HepG2 (cell line): ENCODE measurements around the gene ALDH4A1. TPM values are rescaled to one million over a fixed set of nuclear protein-coding genes. Genes with fewer than 3 reads are reported as not detected.

Experiments
- ELF4 ChIP-seq: sonication (generic); formaldehyde crosslinking; IDR thresholded peaks from 2 replicates; pipeline ENCODE4 v1.5.0; 2020; ENCODE audit warnings: missing genetic modification reagents, mild to moderate bottlenecking, moderate library complexity, borderline replicate concordance
- HOXA7 ChIP-seq: sonication (generic); formaldehyde crosslinking; IDR thresholded peaks from 2 replicates; pipeline ENCODE4 v1.8.1; 2022; ENCODE audit warnings: mild to moderate bottlenecking, missing genetic modification reagents, moderate library complexity
- IKZF1 ChIP-seq: fragments of 450-650 bp; IDR thresholded peaks from 2 replicates; pipeline ENCODE4 v1.7.1; 2016
- NFAT5 ChIP-seq: sonication (generic); formaldehyde crosslinking; IDR thresholded peaks from 2 replicates; pipeline ENCODE4 v1.4.0; 2020; ENCODE audit warnings: missing genetic modification reagents
- NPAS2 ChIP-seq: sonication (generic); formaldehyde crosslinking; IDR thresholded peaks from 2 replicates; pipeline ENCODE4 v1.8.0; 2022; ENCODE audit warnings: mild to moderate bottlenecking, missing genetic modification reagents, borderline replicate concordance
- REST ChIP-seq, 2 experiments: IDR thresholded peaks; 2 replicates each; pipeline ENCODE4 v1.6.1; 2011 to 2012; ENCODE audit warnings: low read length in 2 of 2, borderline replicate concordance in 1 of 2, low read depth in 1 of 2, mild to moderate bottlenecking in 1 of 2, moderate library complexity in 1 of 2
- SP5 ChIP-seq: IDR thresholded peaks from 2 replicates; pipeline ENCODE4 v1.6.1; 2016; ENCODE audit warnings: low read depth, borderline replicate concordance
- ZNF280D ChIP-seq: sonication (generic); formaldehyde crosslinking; IDR thresholded peaks from 2 replicates; pipeline ENCODE4 v1.5.1; 2020; ENCODE audit warnings: mild to moderate bottlenecking, missing genetic modification reagents
- ZNF331 ChIP-seq: sonication (generic); formaldehyde crosslinking; IDR thresholded peaks from 2 replicates; pipeline ENCODE4 v1.4.0; 2020; ENCODE audit warnings: missing genetic modification reagents
- ZNF567 ChIP-seq: sonication (generic); formaldehyde crosslinking; IDR thresholded peaks from 2 replicates; pipeline ENCODE4 v1.8.1; 2023; ENCODE audit warnings: mild to moderate bottlenecking, missing genetic modification reagents, borderline replicate concordance
- ZNF614 ChIP-seq: IDR thresholded peaks from 2 replicates; pipeline ENCODE4 v1.6.1; 2018; ENCODE audit warnings: missing biosample characterization, missing genetic modification reagents, inconsistent platforms, borderline replicate concordance
- ZNF839 ChIP-seq: sonication (generic); formaldehyde crosslinking; IDR thresholded peaks from 2 replicates; pipeline ENCODE4 v1.4.0; 2020; ENCODE audit warnings: missing genetic modification reagents, mild to moderate bottlenecking, borderline replicate concordance
- polyA plus RNA-seq, 8 experiments: library from polyadenylated mRNA; depleted of rRNA in 3 of 8; stranded (reverse) in 7 of 8; unstranded in 1 of 8; fragments of >200 nt; fragmentation: Illumina TruSeq in 4 of 8; extraction: Trizol in 4 of 8; gene quantifications; 2 replicates each; pipeline versions ENCODE4 v1.2.1 to v1.2.3, GENCODE V29; 2011 to 2016; ENCODE audit warnings: low read depth in 4 of 8, missing spikeins in 1 of 8, mixed read lengths in 1 of 8; ENCODE audit not compliant: insufficient read depth in 1 of 8
- total RNA-seq, 5 experiments: library from RNA; depleted of rRNA; stranded (reverse); fragments of >200 nt; fragmentation: Illumina TruSeq; extraction: Trizol; gene quantifications; 2 replicates each; pipeline ENCODE4 v1.2.3, GENCODE V29; 2016; ENCODE audit warnings: low read depth in 1 of 5
- TF ChIP-seq, protein P1 (sequence below): sonication (generic); formaldehyde crosslinking; IDR thresholded peaks from 2 replicates; pipeline ENCODE4 v1.4.0; 2020; ENCODE audit warnings: missing genetic modification reagents
- TF ChIP-seq, protein P2 (sequence below): sonication (generic); formaldehyde crosslinking; IDR thresholded peaks from 2 replicates; pipeline ENCODE4 v1.8.1; 2022; ENCODE audit warnings: mild to moderate bottlenecking, missing genetic modification reagents

The ALDH4A1 gene
- total and polyA plus RNA-seq, 2 of the 13 experiments (the other 11 are each of a cell fraction or from before 2014, with no cell fraction given): 76.4 to 240 TPM

- TF ChIP-seq ELF4 (CRISPR knock-in tag): peak; percentile 75; the same call in 1 of the 2 replicates
- TF ChIP-seq ZNF331 (CRISPR knock-in tag): peak; percentile 91
- peak; percentile 90 for TF ChIP-seq ZNF280D
- TF ChIP-seq ZNF614 (CRISPR knock-in tag): peak; percentile 61; the same call in 1 of the 2 replicates
- TF ChIP-seq NFAT5 (CRISPR knock-in tag): peak; percentile 81; the same call in 1 of the 2 replicates
- TF ChIP-seq, protein P1, sequence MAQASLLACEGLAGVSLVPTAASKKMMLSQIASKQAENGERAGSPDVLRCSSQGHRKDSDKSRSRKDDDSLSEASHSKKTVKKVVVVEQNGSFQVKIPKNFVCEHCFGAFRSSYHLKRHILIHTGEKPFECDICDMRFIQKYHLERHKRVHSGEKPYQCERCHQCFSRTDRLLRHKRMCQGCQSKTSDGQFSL: peak; percentile 77; the same call in 1 of the 2 replicates
- TF ChIP-seq REST (IDR thresholded peaks at IDR 0.05; ENCODE audit: borderline replicate concordance in 1 of 2, low read depth in 1 of 2, low read length in 2 of 2): peak in 1 of 2 experiments; percentile 20; a peak in 1 of 4 replicates
- TF ChIP-seq NPAS2 (CRISPR knock-in tag): no peak
- 0 out of 2 replicates have a peak, but pooled peaks have one; percentile 58 for TF ChIP-seq ZNF567 (CRISPR knock-in tag)
- TF ChIP-seq ZNF839 (CRISPR knock-in tag): no peak; the same call in 1 of the 2 replicates
- no peak for TF ChIP-seq IKZF1
- TF ChIP-seq, protein P2, sequence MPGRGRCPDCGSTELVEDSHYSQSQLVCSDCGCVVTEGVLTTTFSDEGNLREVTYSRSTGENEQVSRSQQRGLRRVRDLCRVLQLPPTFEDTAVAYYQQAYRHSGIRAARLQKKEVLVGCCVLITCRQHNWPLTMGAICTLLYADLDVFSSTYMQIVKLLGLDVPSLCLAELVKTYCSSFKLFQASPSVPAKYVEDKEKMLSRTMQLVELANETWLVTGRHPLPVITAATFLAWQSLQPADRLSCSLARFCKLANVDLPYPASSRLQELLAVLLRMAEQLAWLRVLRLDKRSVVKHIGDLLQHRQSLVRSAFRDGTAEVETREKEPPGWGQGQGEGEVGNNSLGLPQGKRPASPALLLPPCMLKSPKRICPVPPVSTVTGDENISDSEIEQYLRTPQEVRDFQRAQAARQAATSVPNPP (CRISPR knock-in tag): peak; percentile 90; the same call in 1 of the 2 replicates
- TF ChIP-seq HOXA7 (CRISPR knock-in tag): no peak
- TF ChIP-seq SP5 (CRISPR knock-in tag): peak; percentile 69; the same call in 1 of the 2 replicates
These were observed 46.7 kb upstream of the ALDH4A1 start (continued) for GRCh38 chr1:18948913-18949685.
